SK-N-SH (cell line): ENCODE measurements around the gene ZNF358. TPM values are rescaled to one million over a fixed set of nuclear protein-coding genes. Genes with fewer than 3 reads are reported as not detected.

Experiments used
- CTCF ChIA-PET: fragments of 300-600, 350-600 bp; formaldehyde crosslinking; extraction: SDS; loops from one replicate; lab custom pipeline; 2021; lab: Yijun Ruan, JAX
- POLR2A ChIA-PET: fragments of 350-600 bp; sonication (Branson Sonifier 250); formaldehyde crosslinking; extraction: SDS; loops from one replicate; lab custom pipeline; 2020; ENCODE audit warnings: antibody characterized with exemption, inconsistent platforms; lab: Yijun Ruan, JAX
- DNase-seq: peaks from one replicate; pipeline ENCODE4 v3.0.0; 2012
- H2AFZ ChIP-seq: fragments of 200-600 bp; sonication (generic); 2 replicates; pipeline ENCODE4 v1.8.1; 2016; ENCODE audit warnings: antibody characterized with exemption, mild to moderate bottlenecking, low read depth
- H3F3A ChIP-seq: fragments of 200-600 bp; sonication (generic); replicated peaks from 2 replicates; pipeline ENCODE3; 2016; ENCODE audit warnings: antibody characterized with exemption, mild to moderate bottlenecking; ENCODE audit not compliant: insufficient read depth
- H3K27ac ChIP-seq, 2 experiments: fragments of 200-500 bp in 1 of 2; fragments of 200-600 bp in 1 of 2; sonication (Bioruptor generic) in 1 of 2; sonication (generic), shearing (Covaris generic) in 1 of 2; 2 replicates each; pipeline versions ENCODE4 v1.5.1 to v1.6.1; 2014 to 2016; ENCODE audit warnings: low read depth in 2 of 2, inconsistent platforms in 1 of 2, low read length in 1 of 2, mild to moderate bottlenecking in 1 of 2, mixed read lengths in 1 of 2
- H3K27me3 ChIP-seq: fragments of 200-600 bp; sonication (generic), shearing (Covaris generic); 2 replicates; pipeline ENCODE4 v1.6.1; 2016; ENCODE audit warnings: mixed run types; ENCODE audit not compliant: insufficient read depth
- H3K36me3 ChIP-seq, 2 experiments: fragments of 200-500 bp in 1 of 2; fragments of 200-600 bp in 1 of 2; sonication (Bioruptor generic) in 1 of 2; sonication (generic) in 1 of 2; replicated peaks in 1 of 2; 2 replicates each; pipeline versions ENCODE3 to v1.5.1; 2014 to 2016; ENCODE audit warnings: low read length in 1 of 2, mild to moderate bottlenecking in 1 of 2; ENCODE audit not compliant: insufficient read depth in 2 of 2, control insufficient read depth in 1 of 2
- H3K4me1 ChIP-seq, 2 experiments: fragments of 200-500 bp in 1 of 2; fragments of 200-600 bp in 1 of 2; sonication (Bioruptor generic) in 1 of 2; sonication (generic), shearing (Covaris generic) in 1 of 2; 2 replicates each; pipeline versions ENCODE4 v1.5.1 to v1.6.1; 2014 to 2016; ENCODE audit warnings: low read depth in 1 of 2, low read length in 1 of 2, mixed run types in 1 of 2; ENCODE audit not compliant: insufficient read depth in 2 of 2, control insufficient read depth in 1 of 2
- H3K4me2 ChIP-seq: fragments of 200-600 bp; sonication (generic), shearing (Covaris generic); 2 replicates; pipeline ENCODE4 v1.6.1; 2017; ENCODE audit warnings: mixed run types
- H3K4me3 ChIP-seq, 2 experiments: fragments of 200-500 bp in 1 of 2; fragments of 200-600 bp in 1 of 2; sonication (Bioruptor generic) in 1 of 2; sonication (generic), shearing (Covaris generic) in 1 of 2; 2 replicates each; pipeline versions ENCODE4 v1.5.1 to v1.8.1; 2014 to 2016; ENCODE audit warnings: low read depth in 2 of 2, inconsistent platforms in 1 of 2, low read length in 1 of 2, mild to moderate bottlenecking in 1 of 2, mixed read lengths in 1 of 2, moderate library complexity in 1 of 2
- H3K79me2 ChIP-seq: fragments of 200-600 bp; sonication (generic); 2 replicates; pipeline ENCODE4 v1.8.1; 2017; ENCODE audit warnings: mild to moderate bottlenecking; ENCODE audit not compliant: insufficient read depth
- H3K9ac ChIP-seq: fragments of 200-600 bp; sonication (generic); 2 replicates; pipeline ENCODE4 v1.6.1; 2017; ENCODE audit warnings: mixed run types
- H3K9me2 ChIP-seq: fragments of 200-600 bp; sonication (generic); 2 replicates; pipeline ENCODE4 v1.6.1; 2017; ENCODE audit warnings: mixed run types
- H3K9me3 ChIP-seq: fragments of 200-600 bp; sonication (generic); 2 replicates; pipeline ENCODE4 v1.6.1; 2017; ENCODE audit warnings: mixed run types, mild to moderate bottlenecking, moderate library complexity
- H4K20me1 ChIP-seq: fragments of 200-600 bp; sonication (generic); 2 replicates; pipeline ENCODE4 v1.6.1; 2017; ENCODE audit warnings: mild to moderate bottlenecking, mixed run types; ENCODE audit not compliant: insufficient read depth
- EP300 ChIP-seq, 2 experiments: IDR thresholded peaks; 2 replicates each; pipeline versions ENCODE4 v1.4.0 to v1.6.1; 2012; ENCODE audit warnings: borderline replicate concordance in 1 of 2, low read depth in 1 of 2, low read length in 1 of 2
- EZH2phosphoT487 ChIP-seq: fragments of 200-600 bp; sonication (generic); IDR thresholded peaks from 2 replicates; pipeline ENCODE4 v1.6.1; 2017; ENCODE audit warnings: low read depth, mixed run types, mild to moderate bottlenecking, antibody characterized with exemption, moderate library complexity, borderline replicate concordance
- FOXJ3 ChIP-seq: sonication (generic); formaldehyde crosslinking; IDR thresholded peaks from 2 replicates; pipeline ENCODE4 v1.5.1; 2020; ENCODE audit warnings: mild to moderate bottlenecking, missing genetic modification reagents
- FOXM1 ChIP-seq: IDR thresholded peaks from 2 replicates; pipeline ENCODE4 v1.4.0; 2012; ENCODE audit warnings: low read depth, mild to moderate bottlenecking
- IRF3 ChIP-seq: fragments of 150-350 bp; IDR thresholded peaks from 2 replicates; pipeline ENCODE4 v1.6.1; 2016; ENCODE audit warnings: mild to moderate bottlenecking, low read depth, low read length
- JUND ChIP-seq: IDR thresholded peaks from 2 replicates; pipeline ENCODE4 v1.4.0; 2012
- MEF2A ChIP-seq: IDR thresholded peaks from 2 replicates; pipeline ENCODE4 v1.4.0; 2012; ENCODE audit warnings: low read depth, borderline replicate concordance
- POLR2AphosphoS5 ChIP-seq: IDR thresholded peaks from 2 replicates; pipeline ENCODE4 v1.6.1; 2012; ENCODE audit warnings: low read depth, low read length
- RAD21 ChIP-seq: IDR thresholded peaks from 2 replicates; pipeline ENCODE4 v1.6.1; 2012; ENCODE audit warnings: mild to moderate bottlenecking, low read length
- REST ChIP-seq: IDR thresholded peaks from 2 replicates; pipeline ENCODE4 v1.6.1; 2012; ENCODE audit warnings: mild to moderate bottlenecking, low read depth, low read length, moderate library complexity
- RFX5 ChIP-seq: IDR thresholded peaks from 2 replicates; pipeline ENCODE4 v1.6.1; 2012; ENCODE audit warnings: mild to moderate bottlenecking, improper control_type of control experiment, low read length
- SMC3 ChIP-seq: IDR thresholded peaks from 2 replicates; pipeline ENCODE4 v1.6.1; 2012; ENCODE audit warnings: low read depth, low read length, improper control_type of control experiment
- TEAD4 ChIP-seq: IDR thresholded peaks from 2 replicates; pipeline ENCODE4 v1.4.0; 2012; ENCODE audit warnings: mild to moderate bottlenecking, borderline replicate concordance; ENCODE audit not compliant: insufficient read depth
- USF2 ChIP-seq: fragments of 150-350 bp; IDR thresholded peaks from 2 replicates; pipeline ENCODE4 v1.6.1; 2017; ENCODE audit warnings: antibody characterized with exemption, low read length, low read depth, borderline replicate concordance
- YY1 ChIP-seq: IDR thresholded peaks from 2 replicates; pipeline ENCODE4 v1.4.0; 2012; ENCODE audit warnings: low read depth, mild to moderate bottlenecking
- ZBTB33 ChIP-seq: IDR thresholded peaks from 2 replicates; pipeline ENCODE4 v1.4.0; 2012; ENCODE audit warnings: low read depth, borderline replicate concordance
- WGBS: methylation state at CpG from one replicate; pipeline ENCODE4 v1.1.6; 2017; ENCODE audit warnings: low lambda C conversion rate; 5-methylcytosine and 5-hydroxymethylcytosine counted together
- polyA plus RNA-seq, 3 experiments: library from polyadenylated mRNA; depleted of rRNA; stranded (reverse); fragments of >200 nt; gene quantifications; 2 replicates each; pipeline ENCODE4 v1.2.3, GENCODE V29; 2012

The ZNF358 gene
- polyA plus RNA-seq, 1 of the 3 experiments (the other 2 are of a cell fraction) = 49.3 TPM

GRCh38 chr19:7478843-7479227 lies 37.1 kb upstream of the ZNF358 start:
- DNase-seq = peak; percentile 29
- Histone ChIP-seq H3K36me3 (no peaks in the 10 kb centered on the region), H3F3A (no peaks in the 10 kb centered on the region), H4K20me1 (no peaks in the 10 kb centered on the region), H3K27ac (no peak overlapping the region), H3K9me2 (no peaks in the 10 kb centered on the region), H3K4me1 (peaks cover 0 to 32% of the 10 kb centered on the region in 2 experiments; a peak in 1 of 4 replicates), H3K9ac (no peak overlapping the region), H3K79me2 (no peaks in the 10 kb centered on the region)
- POLR2A ChIA-PET = no interaction called here
- WGBS = no CpG with 5 or more reads among the region's 9 CpGs
- TF ChIP-seq EZH2phosphoT487 (no peak), REST (no peak), RFX5 (no peak), ZBTB33 (no peak), MEF2A (no peak), RAD21 (no peak), IRF3 (no peak), USF2 (no peak), TEAD4 (no peak), POLR2AphosphoS5 (no peak), SMC3 (no peak), YY1 (no peak), FOXJ3 (no peak), FOXM1 (no peak), EP300 (IDR thresholded peaks at IDR 0.05; ENCODE audit: borderline replicate concordance in 1 of 2, low read depth in 1 of 2, low read length in 1 of 2) (no peak), JUND (no peak)
- TF ChIP-seq, all 33 proteins: peak for 0
- H3K9me3 ChIP-seq = no peaks in the 10 kb centered on the region
- CTCF ChIA-PET = no interaction called here
- H3K4me3 ChIP-seq = no peak overlapping the region
- no peak overlapping the region for H3K4me2 ChIP-seq
- H3K27me3 ChIP-seq = no peaks in the 10 kb centered on the region
- H2AFZ ChIP-seq = no peak overlapping the region
